ENCODE results near the gene ZNF195.
A peak's percentile ranks its signal among the peaks of the same experiment; 100 is the strongest.
"Not testable (repeated sequence)": the region's sequence is repeated elsewhere in the genome, so short reads cannot be mapped to it uniquely, and the experiment has no call there.

The ZNF195 gene

GRCh38 chr11:3378426-3379423 lies at the start of gene ZNF195:
ZNF195 (minus strand) TSS chr11:3379146; CDS start chr11:3379040, 106 bp downstream.
- peak; percentile 97 for DNase-seq (ENCODE audit: low read depth)

- DNase-seq (ENCODE audit: low read depth) = not testable (repeated sequence)
Observed at GRCh38 chr11:3428076-3428475, 49.1 kb upstream of the ZNF195 start.

- not testable (repeated sequence) for DNase-seq (ENCODE audit: low read depth)
Observed at GRCh38 chr11:3426541-3426940, 47.6 kb upstream of the ZNF195 start.

GRCh38 chr11:3423928-3424327 lies 45.0 kb upstream of the ZNF195 start:
- not testable (repeated sequence) for DNase-seq (ENCODE audit: low read depth)

- not testable (repeated sequence) for DNase-seq (ENCODE audit: low read depth)
Observed at GRCh38 chr11:3423138-3423731, 44.3 kb upstream of the ZNF195 start.

GRCh38 chr11:3422380-3423137 lies 43.6 kb upstream of the ZNF195 start:
- DNase-seq (ENCODE audit: low read depth) = peak; percentile 97

GRCh38 chr11:3421608-3422379 lies 42.8 kb upstream of the ZNF195 start:
- not testable (repeated sequence) for DNase-seq (ENCODE audit: low read depth)

GRCh38 chr11:3420281-3421042 lies 41.5 kb upstream of the ZNF195 start:
- DNase-seq (ENCODE audit: low read depth) = not testable (repeated sequence)

- DNase-seq (ENCODE audit: low read depth) = not testable (repeated sequence)
Observed at GRCh38 chr11:3419496-3419895, 40.5 kb upstream of the ZNF195 start.

- DNase-seq (ENCODE audit: low read depth) = peak; percentile 40
Observed at GRCh38 chr11:3417047-3417446, 38.1 kb upstream of the ZNF195 start.

- DNase-seq (ENCODE audit: low read depth) = not testable (repeated sequence)
Observed at GRCh38 chr11:3415301-3415700, 36.4 kb upstream of the ZNF195 start.

GRCh38 chr11:3413666-3414065 lies 34.7 kb upstream of the ZNF195 start:
- not testable (repeated sequence) for DNase-seq (ENCODE audit: low read depth)

GRCh38 chr11:3412837-3413236 lies 33.9 kb upstream of the ZNF195 start:
- DNase-seq (ENCODE audit: low read depth) = no peak

- peak; percentile 62 for DNase-seq (ENCODE audit: low read depth)
Observed at GRCh38 chr11:3408722-3409121, 29.8 kb upstream of the ZNF195 start.

GRCh38 chr11:3408058-3408605 lies 29.2 kb upstream of the ZNF195 start:
- DNase-seq (ENCODE audit: low read depth) = not testable (repeated sequence)

- not testable (repeated sequence) for DNase-seq (ENCODE audit: low read depth)
Observed at GRCh38 chr11:3406937-3407336, 28.0 kb upstream of the ZNF195 start.

- DNase-seq (ENCODE audit: low read depth) = not testable (repeated sequence)
Observed at GRCh38 chr11:3406223-3406875, 27.4 kb upstream of the ZNF195 start.

- not testable (repeated sequence) for DNase-seq (ENCODE audit: low read depth)
Observed at GRCh38 chr11:3404076-3404925, 25.4 kb upstream of the ZNF195 start.

GRCh38 chr11:3402861-3403250 lies 23.9 kb upstream of the ZNF195 start:
- not testable (repeated sequence) for DNase-seq (ENCODE audit: low read depth)

Data from activated T-helper 9 cell treated with anti-CD3 and anti-CD28 coated beads, Interleukin-2, amount 50 U/mL, for 16 hours (primary cell).